Loucy (cell line): ENCODE results near the gene MICAL3.
"Not testable (repeated sequence)": the region's sequence is repeated elsewhere in the genome, so short reads cannot be mapped to it uniquely, and the experiment has no call there.

Experiments used
- H2AFZ ChIP-seq: fragments of 200-600 bp; sonication (generic); 2 replicates; pipeline ENCODE4 v1.6.0; 2016; ENCODE audit warnings: antibody characterized with exemption, mild to moderate bottlenecking, low read length, moderate library complexity
- H3F3A ChIP-seq: fragments of 200-600 bp; 2 replicates; pipeline ENCODE4 v1.6.0; 2016; ENCODE audit warnings: antibody characterized with exemption, low read depth, mild to moderate bottlenecking
- H3K27me3 ChIP-seq: fragments of 200-600 bp; sonication (generic); 2 replicates; pipeline ENCODE4 v1.6.1; 2014; ENCODE audit warnings: low read length, mild to moderate bottlenecking; ENCODE audit not compliant: insufficient read depth, poor library complexity, severe bottlenecking
- H3K36me3 ChIP-seq: fragments of 200-600 bp; sonication (generic); 2 replicates; pipeline ENCODE4 v1.6.1; 2016; ENCODE audit warnings: low read length; ENCODE audit not compliant: insufficient read depth
- H3K4me1 ChIP-seq: fragments of 200-600 bp; sonication (generic); 2 replicates; pipeline ENCODE4 v1.5.1; 2014; ENCODE audit warnings: low read length, mild to moderate bottlenecking; ENCODE audit not compliant: insufficient read depth, poor library complexity, severe bottlenecking
- H3K4me2 ChIP-seq: fragments of 200-600 bp; sonication (generic); 2 replicates; pipeline ENCODE4 v1.6.0; 2014; ENCODE audit warnings: antibody characterized with exemption, low read length, low read depth, mild to moderate bottlenecking; ENCODE audit not compliant: poor library complexity, severe bottlenecking
- H3K4me3 ChIP-seq: fragments of 200-600 bp; sonication (generic); 2 replicates; pipeline ENCODE4 v1.5.1; 2014; ENCODE audit warnings: low read length, mild to moderate bottlenecking, mixed read lengths; ENCODE audit not compliant: poor library complexity, severe bottlenecking
- H3K79me2 ChIP-seq: fragments of 200-600 bp; sonication (generic); 2 replicates; pipeline ENCODE4 v1.6.1; 2014; ENCODE audit warnings: low read length; ENCODE audit not compliant: insufficient read depth
- H3K9ac ChIP-seq: fragments of 200-600 bp; sonication (generic); 2 replicates; pipeline ENCODE4 v1.6.0; 2014; ENCODE audit warnings: mild to moderate bottlenecking, low read depth, low read length, moderate library complexity; ENCODE audit not compliant: poor library complexity, severe bottlenecking
- H3K9me2 ChIP-seq: fragments of 200-600 bp; sonication (generic); replicated peaks from 2 replicates; pipeline ENCODE4 v1.6.1; 2016; ENCODE audit warnings: low read depth, low read length, mixed read lengths
- H3K9me3 ChIP-seq: fragments of 200-600 bp; sonication (generic); 2 replicates; pipeline ENCODE4 v1.6.1; 2014; ENCODE audit warnings: mild to moderate bottlenecking, antibody characterized with exemption, low read length, low read depth; ENCODE audit not compliant: insufficient read depth
- H4K20me1 ChIP-seq: fragments of 200-600 bp; sonication (generic); 2 replicates; pipeline ENCODE4 v1.6.0; 2014; ENCODE audit warnings: antibody characterized with exemption, low read length, mild to moderate bottlenecking; ENCODE audit not compliant: insufficient read depth, poor library complexity, severe bottlenecking
- CTCF ChIP-seq: fragments of 200-600 bp; sonication (generic); conservative IDR thresholded peaks from 2 replicates; pipeline ENCODE4 v1.5.1; 2014; ENCODE audit warnings: mild to moderate bottlenecking, antibody characterized with exemption, low read length
- EZH2phosphoT487 ChIP-seq: fragments of 200-600 bp; IDR thresholded peaks from 2 replicates; pipeline ENCODE4 v1.6.1; 2018; ENCODE audit warnings: antibody characterized with exemption, mild to moderate bottlenecking, moderate library complexity, borderline replicate concordance

The MICAL3 gene

GRCh38 chr22:18045794-18046193, 21.4 kb upstream of the MICAL3 start:
- H3K79me2 ChIP-seq, result no peaks in the 10 kb centered on the region
- no peak overlapping the region for H2AFZ ChIP-seq
- no peaks in the 10 kb centered on the region for H3K4me1 ChIP-seq
- no peaks in the 10 kb centered on the region for H3K9me3 ChIP-seq
- no peaks in the 10 kb centered on the region for H4K20me1 ChIP-seq
- no peak overlapping the region for H3K4me3 ChIP-seq
- H3K27me3 ChIP-seq, result no peaks in the 10 kb centered on the region
- TF ChIP-seq EZH2phosphoT487 (no peak), CTCF (no peak)
- H3K4me2 ChIP-seq, result no peak overlapping the region
- no peak overlapping the region for H3K9ac ChIP-seq
- no peaks in the 10 kb centered on the region for H3K36me3 ChIP-seq
- H3K9me2 ChIP-seq, result no peaks in the 10 kb centered on the region
- H3F3A ChIP-seq, result no peaks in the 10 kb centered on the region

GRCh38 chr22:18044548-18045271, 20.3 kb upstream of the MICAL3 start:
- H3K4me1 ChIP-seq, result no peaks in the 10 kb centered on the region
- H3K9me3 ChIP-seq, result no peaks in the 10 kb centered on the region
- H2AFZ ChIP-seq, result no peak overlapping the region
- H3K9me2 ChIP-seq, result no peaks in the 10 kb centered on the region
- no peak overlapping the region for H3K4me2 ChIP-seq
- TF ChIP-seq CTCF (no peak), EZH2phosphoT487 (no peak)
- H3F3A ChIP-seq, result no peaks in the 10 kb centered on the region
- H3K27me3 ChIP-seq, result no peaks in the 10 kb centered on the region
- no peak overlapping the region for H3K4me3 ChIP-seq
- no peaks in the 10 kb centered on the region for H3K36me3 ChIP-seq
- H3K9ac ChIP-seq, result no peak overlapping the region
- no peaks in the 10 kb centered on the region for H4K20me1 ChIP-seq
- H3K79me2 ChIP-seq, result no peaks in the 10 kb centered on the region

- no peaks in the 10 kb centered on the region for H4K20me1 ChIP-seq
- no peaks in the 10 kb centered on the region for H3K27me3 ChIP-seq
- H3K9ac ChIP-seq, result no peak overlapping the region
- H3K4me2 ChIP-seq, result no peak overlapping the region
- H3K4me1 ChIP-seq, result no peaks in the 10 kb centered on the region
- H3K4me3 ChIP-seq, result no peak overlapping the region
- H3K36me3 ChIP-seq, result no peaks in the 10 kb centered on the region
- no peaks in the 10 kb centered on the region for H3K9me2 ChIP-seq
- no peak for TF ChIP-seq CTCF
- TF ChIP-seq EZH2phosphoT487, result no peak
- no peak overlapping the region for H2AFZ ChIP-seq
- no peaks in the 10 kb centered on the region for H3K9me3 ChIP-seq
- no peaks in the 10 kb centered on the region for H3F3A ChIP-seq
- no peaks in the 10 kb centered on the region for H3K79me2 ChIP-seq
Observed at GRCh38 chr22:18042685-18043084, 18.3 kb upstream of the MICAL3 start.

GRCh38 chr22:18040898-18041297, 16.5 kb upstream of the MICAL3 start:
- not testable (repeated sequence) for H3K79me2 ChIP-seq, H3K9me2 ChIP-seq, H3K4me3 ChIP-seq, H3K9me3 ChIP-seq, H4K20me1 ChIP-seq, H3K4me1 ChIP-seq, H3K36me3 ChIP-seq, H3F3A ChIP-seq, H3K4me2 ChIP-seq, H3K27me3 ChIP-seq, H3K9ac ChIP-seq, H2AFZ ChIP-seq
